Measurements from ENCODE around the gene NCOA1. TPM values are rescaled to one million over a fixed set of nuclear protein-coding genes. Genes with fewer than 3 reads are reported as not detected.
A peak's percentile ranks its signal among the peaks of the same experiment; 100 is the strongest.

The NCOA1 gene
- total RNA-seq, 3 donors from 2014 or later, result 23.9 to 36.9 (median 34.5) TPM

DNA sequence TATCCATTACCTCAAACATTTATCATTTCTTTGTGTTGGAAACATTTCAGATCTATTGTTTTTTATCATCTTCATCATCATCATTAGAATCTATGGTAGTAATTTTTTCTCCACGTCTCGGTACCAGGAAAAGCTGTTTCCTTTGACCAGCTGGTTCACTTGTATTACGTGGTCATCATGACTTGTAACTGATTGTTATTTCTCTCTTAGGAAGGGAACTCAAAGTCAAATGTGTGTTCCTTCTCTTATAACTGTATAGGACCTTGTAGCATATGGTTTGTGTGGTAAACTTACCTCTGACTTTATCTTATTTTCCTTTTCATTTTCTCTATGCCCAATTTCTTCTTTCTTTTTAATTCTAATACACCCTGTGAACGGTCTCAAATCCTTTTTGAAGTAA is 16.5 kb downstream of the NCOA1 start:
- peaks cover 77% of the 10 kb centered on the region for H3K4me1 Mint-ChIP-seq (ENCODE audit: low read depth)
- no peak for ATAC-seq
- no peaks in the 10 kb centered on the region for H3K9me3 Mint-ChIP-seq
- no peaks in the 10 kb centered on the region for H3K27me3 Mint-ChIP-seq (ENCODE audit: low read depth)
- H3K4me3 Mint-ChIP-seq, result no peak overlapping the region
- DNase-seq, result no peak
- H3K36me3 Mint-ChIP-seq (ENCODE audit: insufficient read depth), result peaks cover 3% of the 10 kb centered on the region

DNA sequence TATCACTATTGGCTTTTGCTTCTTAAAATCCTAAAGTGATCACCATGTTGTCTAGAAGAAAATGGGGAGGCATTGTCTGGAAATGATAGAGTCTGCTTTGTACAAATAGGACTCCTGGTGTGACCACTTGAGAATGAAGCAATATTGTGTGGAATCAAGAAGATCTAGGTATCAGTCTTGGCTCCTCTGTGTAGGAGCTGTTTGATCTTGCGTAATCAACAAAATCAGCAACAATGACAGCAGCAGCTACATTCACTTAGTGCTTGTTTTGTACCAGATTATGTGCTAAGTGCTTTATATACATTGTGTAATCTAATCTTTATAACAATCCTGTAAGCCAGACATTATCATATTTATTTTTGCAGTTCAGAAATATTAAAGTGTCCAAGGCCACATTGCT is 17.8 kb downstream of the NCOA1 start:
- no peaks in the 10 kb centered on the region for H3K27me3 Mint-ChIP-seq (ENCODE audit: low read depth)
- H3K9me3 Mint-ChIP-seq, result no peaks in the 10 kb centered on the region
- H3K36me3 Mint-ChIP-seq (ENCODE audit: insufficient read depth), result peaks cover 3% of the 10 kb centered on the region
- H3K4me1 Mint-ChIP-seq (ENCODE audit: low read depth), result peaks cover 77% of the 10 kb centered on the region
- H3K4me3 Mint-ChIP-seq, result no peak overlapping the region
- ATAC-seq, result peak in 1 of 2 donors; percentile 23
- DNase-seq, result no peak

DNA sequence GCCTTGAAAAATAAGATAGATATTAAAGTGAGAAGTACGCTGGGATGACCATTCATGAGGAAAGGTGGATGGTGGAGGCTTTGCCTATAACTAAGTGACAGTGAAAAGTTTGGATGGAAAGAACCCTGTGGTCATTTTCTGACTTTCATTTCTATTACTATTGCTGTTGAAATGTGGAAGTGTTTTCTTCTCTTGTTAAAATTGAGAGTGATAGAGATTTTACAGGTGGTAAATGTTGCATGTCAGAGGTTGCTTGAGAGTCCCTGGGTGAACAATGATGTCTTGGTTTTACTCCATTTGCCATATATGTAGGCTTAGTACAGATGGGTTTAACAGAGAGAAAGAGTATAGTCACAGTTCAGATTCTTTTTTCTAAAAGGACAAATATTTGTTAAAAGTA is 18.4 kb downstream of the NCOA1 start:
- no peak for DNase-seq
- Mint-ChIP-seq H3K4me3 (no peak overlapping the region), H3K9me3 (no peaks in the 10 kb centered on the region), H3K27me3 (ENCODE audit: low read depth) (no peaks in the 10 kb centered on the region), H3K4me1 (ENCODE audit: low read depth) (peaks cover 74% of the 10 kb centered on the region), H3K36me3 (ENCODE audit: insufficient read depth) (peaks cover 3% of the 10 kb centered on the region)
- ATAC-seq, result peak; percentile 45 to 52

DNA sequence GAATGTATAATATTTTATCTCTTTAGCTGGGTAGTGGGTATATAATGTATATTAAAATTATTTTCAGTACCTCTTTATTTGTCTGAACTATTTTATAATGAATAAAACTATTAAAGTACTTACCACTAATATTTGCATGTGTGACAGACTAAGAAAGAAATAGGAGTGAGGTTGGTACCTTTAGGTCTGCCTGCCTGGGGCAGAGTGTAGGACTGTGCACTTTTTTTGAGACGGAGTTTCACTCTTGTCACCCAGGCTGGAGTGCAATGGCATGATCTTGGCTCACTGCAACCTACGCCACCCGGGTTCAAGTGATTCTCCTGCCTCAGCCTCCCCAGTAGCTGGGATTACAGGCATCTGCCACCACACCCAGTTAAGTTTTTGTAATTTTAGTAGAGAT is 18.8 kb downstream of the NCOA1 start:
- DNase-seq (no peak), ATAC-seq (no peak)
- peaks cover 3% of the 10 kb centered on the region for H3K36me3 Mint-ChIP-seq (ENCODE audit: insufficient read depth)
- H3K4me3 Mint-ChIP-seq, result no peak overlapping the region
- no peaks in the 10 kb centered on the region for H3K27me3 Mint-ChIP-seq (ENCODE audit: low read depth)
- H3K4me1 Mint-ChIP-seq (ENCODE audit: low read depth), result peaks cover 78% of the 10 kb centered on the region
- H3K9me3 Mint-ChIP-seq, result no peaks in the 10 kb centered on the region

DNA sequence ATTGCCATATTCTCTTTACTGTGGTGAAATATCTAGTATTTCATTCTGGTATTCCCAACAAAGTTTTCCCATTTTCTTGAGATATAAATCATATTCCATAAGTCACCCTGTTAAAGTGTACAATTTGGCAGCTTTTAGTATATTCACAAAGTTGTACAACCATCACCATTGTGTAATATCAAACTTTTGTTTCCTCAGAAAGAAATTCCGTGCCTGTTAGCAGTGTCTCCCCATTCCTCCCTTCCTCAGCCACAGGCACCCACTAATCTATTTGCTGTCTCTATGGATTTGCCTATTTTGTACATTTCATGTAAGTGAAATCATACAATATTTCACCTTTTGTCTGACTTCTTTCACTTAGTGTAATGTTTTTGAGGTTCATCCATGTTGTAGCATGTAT is 19.7 kb downstream of the NCOA1 start:
- DNase-seq, result no peak
- Mint-ChIP-seq H3K4me3 (no peak overlapping the region), H3K36me3 (ENCODE audit: insufficient read depth) (no peaks in the 10 kb centered on the region), H3K27me3 (ENCODE audit: low read depth) (no peaks in the 10 kb centered on the region), H3K4me1 (ENCODE audit: low read depth) (peaks cover 79% of the 10 kb centered on the region), H3K9me3 (no peaks in the 10 kb centered on the region)
- no peak for ATAC-seq

DNA sequence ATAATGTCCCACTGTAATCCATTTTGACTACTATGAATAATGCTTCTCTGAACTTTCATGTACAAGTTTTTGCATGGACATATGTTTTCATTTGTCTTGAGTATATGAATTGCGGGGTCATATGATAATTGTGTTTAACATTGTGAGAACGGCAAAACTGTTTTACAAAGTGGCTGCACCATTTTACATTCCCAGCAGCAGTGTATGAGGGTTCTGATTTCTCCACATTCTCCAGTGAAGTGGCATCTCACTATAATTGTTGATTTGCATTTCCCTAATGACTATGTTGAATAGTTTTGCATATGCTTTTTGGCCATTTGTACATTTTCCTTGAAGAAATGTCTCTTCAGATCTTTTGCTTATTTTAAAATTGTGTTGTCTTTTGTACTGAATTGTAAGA is 20.1 kb downstream of the NCOA1 start:
- ATAC-seq, result no peak
- peaks cover 75% of the 10 kb centered on the region for H3K4me1 Mint-ChIP-seq (ENCODE audit: low read depth)
- H3K4me3 Mint-ChIP-seq, result no peak overlapping the region
- DNase-seq, result no peak
- no peaks in the 10 kb centered on the region for H3K27me3 Mint-ChIP-seq (ENCODE audit: low read depth)
- H3K36me3 Mint-ChIP-seq (ENCODE audit: insufficient read depth), result no peaks in the 10 kb centered on the region
- no peaks in the 10 kb centered on the region for H3K9me3 Mint-ChIP-seq

DNA sequence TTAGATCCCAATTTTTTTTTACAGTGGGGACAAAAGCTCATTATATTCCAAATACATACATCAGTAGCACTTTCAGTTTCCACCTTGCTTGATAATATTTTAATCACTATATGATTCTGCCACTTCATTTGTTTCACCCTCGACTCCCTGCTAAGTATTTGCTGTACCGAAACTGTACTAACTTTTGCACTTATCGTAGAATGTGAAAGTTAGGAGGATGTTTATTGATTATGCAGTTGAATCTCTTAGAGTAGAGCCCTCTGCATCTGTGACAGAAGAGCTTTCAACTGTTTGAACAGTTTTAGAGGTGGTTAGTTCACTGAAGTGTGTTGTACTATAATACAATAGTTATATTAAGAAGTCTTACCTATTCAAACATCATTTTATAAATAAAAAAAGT is 20.8 kb downstream of the NCOA1 start:
- Mint-ChIP-seq H3K4me1 (ENCODE audit: low read depth) (peaks cover 70% of the 10 kb centered on the region), H3K27me3 (ENCODE audit: low read depth) (no peaks in the 10 kb centered on the region), H3K4me3 (no peak overlapping the region), H3K9me3 (no peaks in the 10 kb centered on the region), H3K36me3 (ENCODE audit: insufficient read depth) (no peaks in the 10 kb centered on the region)
- DNase-seq (no peak), ATAC-seq (peak; percentile 72 to 74)

DNA sequence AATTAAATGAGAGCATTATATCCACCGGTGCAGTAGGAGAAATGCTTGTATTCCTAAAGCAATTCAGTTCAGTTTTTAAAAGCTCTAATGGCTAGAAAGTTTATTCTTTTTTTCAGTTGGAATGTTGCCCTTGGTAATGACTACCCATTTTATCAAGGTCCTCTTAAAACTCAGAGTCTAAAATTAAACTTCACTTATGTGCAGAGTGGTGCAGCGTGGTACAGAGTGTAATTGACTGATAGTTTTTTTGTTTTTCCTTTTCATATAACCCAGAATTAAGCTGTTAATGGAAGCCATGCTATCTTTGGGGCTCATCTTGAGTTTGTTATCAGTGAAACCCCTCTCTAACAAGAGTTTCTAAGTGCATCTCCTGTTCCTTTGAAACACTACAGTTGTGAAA is 21.4 kb downstream of the NCOA1 start:
- H3K4me1 Mint-ChIP-seq (ENCODE audit: low read depth), result peaks cover 69% of the 10 kb centered on the region

DNA sequence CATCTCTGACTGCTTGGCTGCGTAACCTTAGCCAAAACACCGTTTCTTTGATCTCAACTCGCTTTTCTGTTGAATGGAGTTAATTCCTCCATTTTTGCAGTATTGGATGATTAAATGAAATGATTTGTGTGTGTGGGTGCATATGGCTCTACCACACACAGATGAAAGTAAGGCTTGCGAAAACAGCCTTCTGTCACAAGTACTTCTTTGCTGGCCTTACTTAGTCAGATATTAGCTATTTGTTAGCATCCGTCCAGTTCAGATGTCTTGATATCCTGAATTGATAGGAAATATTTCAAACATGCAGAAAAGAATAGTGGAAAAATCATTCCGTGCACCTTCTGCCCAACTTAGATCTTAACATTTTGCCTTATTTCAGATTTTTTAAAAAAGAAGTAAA is 21.8 kb downstream of the NCOA1 start:
- peaks cover 67% of the 10 kb centered on the region for H3K4me1 Mint-ChIP-seq (ENCODE audit: low read depth)
- ATAC-seq (no peak), DNase-seq (no peak)
- H3K36me3 Mint-ChIP-seq (ENCODE audit: insufficient read depth), result no peaks in the 10 kb centered on the region
- no peak overlapping the region for H3K4me3 Mint-ChIP-seq
- H3K27me3 Mint-ChIP-seq (ENCODE audit: low read depth), result no peaks in the 10 kb centered on the region
- no peaks in the 10 kb centered on the region for H3K9me3 Mint-ChIP-seq

More for the DNA sequence above, 21.4 kb downstream of the NCOA1 start:
- H3K27me3 Mint-ChIP-seq (ENCODE audit: low read depth), result no peaks in the 10 kb centered on the region
- H3K36me3 Mint-ChIP-seq (ENCODE audit: insufficient read depth), result no peaks in the 10 kb centered on the region
- no peaks in the 10 kb centered on the region for H3K9me3 Mint-ChIP-seq
- DNase-seq, result no peak
- no peak overlapping the region for H3K4me3 Mint-ChIP-seq
- no peak for ATAC-seq

DNA sequence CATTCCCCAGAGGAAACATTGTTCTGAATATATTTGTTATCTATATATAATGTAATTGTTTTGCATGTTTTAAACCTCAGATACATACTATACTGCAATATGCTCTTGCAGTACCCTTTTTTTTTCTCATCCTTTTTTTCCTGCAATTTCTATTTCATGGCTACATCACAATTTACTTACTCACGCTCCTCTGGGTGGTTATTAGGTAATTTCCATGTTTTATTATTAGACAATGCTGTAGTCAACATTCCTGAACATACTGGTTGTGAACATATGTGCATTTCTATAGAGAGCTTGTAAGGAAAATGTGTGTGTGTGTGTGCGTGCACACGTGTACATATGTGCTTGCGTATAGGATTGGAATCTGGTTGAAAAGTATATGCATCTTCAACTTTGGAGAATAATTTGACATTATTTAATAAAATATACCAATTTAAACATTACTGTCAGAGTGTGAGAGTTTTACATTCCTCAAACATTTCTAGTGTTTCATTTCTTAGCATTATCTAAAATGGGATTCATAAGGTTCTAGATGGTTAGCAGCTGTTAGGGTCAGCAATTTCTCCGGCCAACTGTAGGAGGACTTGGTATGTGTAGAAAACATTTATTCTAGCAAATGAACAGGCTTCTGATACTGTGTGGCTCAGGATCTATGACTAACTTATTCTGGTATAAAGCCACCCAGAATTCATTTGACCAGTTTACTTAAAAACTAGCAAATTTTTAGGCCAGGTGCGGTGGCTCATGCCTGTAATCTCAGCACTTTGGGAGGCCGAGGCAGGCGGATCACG is 22.4 kb downstream of the NCOA1 start:
- H3K27me3 Mint-ChIP-seq (ENCODE audit: low read depth), result no peaks in the 10 kb centered on the region
- H3K9me3 Mint-ChIP-seq, result no peaks in the 10 kb centered on the region
- no peaks in the 10 kb centered on the region for H3K36me3 Mint-ChIP-seq (ENCODE audit: insufficient read depth)
- H3K4me3 Mint-ChIP-seq, result no peak overlapping the region
- DNase-seq, result no peak
- ATAC-seq, result no peak
- H3K4me1 Mint-ChIP-seq (ENCODE audit: low read depth), result peaks cover 61% of the 10 kb centered on the region

DNA sequence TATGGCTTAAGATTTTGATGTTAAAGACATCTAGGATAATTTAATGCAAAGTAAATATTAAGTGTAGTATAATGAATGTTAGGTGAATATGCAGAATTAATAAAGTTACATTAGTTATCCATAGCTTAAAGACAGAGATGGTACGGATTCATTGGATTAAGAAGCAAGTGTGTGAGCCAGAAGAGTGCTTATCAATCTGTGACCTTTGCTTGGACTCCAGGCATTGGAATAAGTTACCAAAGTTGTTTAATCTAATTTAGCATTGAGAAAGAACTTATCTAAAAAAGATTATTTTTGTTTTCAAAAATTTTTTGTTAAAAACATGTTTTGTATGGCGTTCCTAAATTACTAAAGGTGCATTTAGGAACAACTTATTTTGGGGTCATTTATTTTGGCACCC is 23.8 kb downstream of the NCOA1 start:
- ATAC-seq, result no peak
- Mint-ChIP-seq H3K4me1 (ENCODE audit: low read depth) (peaks cover 57% of the 10 kb centered on the region), H3K9me3 (peaks cover 5% of the 10 kb centered on the region), H3K36me3 (ENCODE audit: insufficient read depth) (peaks cover 8% of the 10 kb centered on the region), H3K27me3 (ENCODE audit: low read depth) (no peaks in the 10 kb centered on the region), H3K4me3 (no peak overlapping the region)
- no peak for DNase-seq

DNA sequence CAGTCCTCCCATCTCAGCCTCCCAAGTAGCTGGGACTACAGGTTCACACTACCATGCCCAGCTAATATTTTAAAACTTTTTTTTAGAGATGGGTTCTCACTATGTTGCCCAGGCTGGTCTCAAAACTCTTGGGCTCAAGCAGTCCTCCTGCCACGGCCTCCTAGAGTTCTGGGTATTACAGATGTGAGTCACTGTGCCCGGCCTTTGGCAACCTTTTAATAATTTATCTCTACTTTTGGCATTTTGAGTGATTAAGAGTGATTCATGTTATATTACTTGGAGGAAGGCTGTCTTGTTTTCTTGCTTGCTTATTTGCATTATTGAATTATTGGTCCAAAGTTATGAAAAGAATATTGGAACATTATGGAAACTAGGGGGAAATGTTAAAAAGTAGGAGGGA is 24.3 kb downstream of the NCOA1 start:
- no peak for DNase-seq
- H3K36me3 Mint-ChIP-seq (ENCODE audit: insufficient read depth), result peaks cover 8% of the 10 kb centered on the region
- peaks cover 56% of the 10 kb centered on the region for H3K4me1 Mint-ChIP-seq (ENCODE audit: low read depth)
- H3K9me3 Mint-ChIP-seq, result peaks cover 5% of the 10 kb centered on the region
- no peak for ATAC-seq
- no peaks in the 10 kb centered on the region for H3K27me3 Mint-ChIP-seq (ENCODE audit: low read depth)
- no peak overlapping the region for H3K4me3 Mint-ChIP-seq

DNA sequence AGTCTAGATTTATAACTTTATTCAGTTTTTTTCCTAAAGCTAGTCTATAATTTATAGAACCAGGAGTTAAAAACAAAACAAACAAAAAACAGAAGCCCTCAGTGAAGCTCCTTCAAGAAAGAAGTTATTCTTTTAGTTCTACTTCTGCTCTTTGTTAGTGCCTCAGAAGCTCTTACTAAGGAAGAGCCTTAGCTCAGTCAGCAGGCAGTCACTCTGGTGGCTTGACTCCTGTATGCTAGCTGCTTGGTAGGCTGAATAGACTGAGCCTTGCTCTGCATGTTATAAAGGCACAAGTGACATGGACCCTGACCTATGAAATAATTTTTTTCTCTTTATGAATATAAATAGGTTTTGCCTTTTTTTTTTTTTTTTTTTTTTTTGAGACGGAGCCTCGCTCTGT is 24.8 kb downstream of the NCOA1 start:
- DNase-seq (no peak), ATAC-seq (no peak)
- Mint-ChIP-seq H3K36me3 (ENCODE audit: insufficient read depth) (peaks cover 8% of the 10 kb centered on the region), H3K27me3 (ENCODE audit: low read depth) (no peaks in the 10 kb centered on the region), H3K4me1 (ENCODE audit: low read depth) (peaks cover 57% of the 10 kb centered on the region), H3K9me3 (peaks cover 5% of the 10 kb centered on the region), H3K4me3 (no peak overlapping the region)

DNA sequence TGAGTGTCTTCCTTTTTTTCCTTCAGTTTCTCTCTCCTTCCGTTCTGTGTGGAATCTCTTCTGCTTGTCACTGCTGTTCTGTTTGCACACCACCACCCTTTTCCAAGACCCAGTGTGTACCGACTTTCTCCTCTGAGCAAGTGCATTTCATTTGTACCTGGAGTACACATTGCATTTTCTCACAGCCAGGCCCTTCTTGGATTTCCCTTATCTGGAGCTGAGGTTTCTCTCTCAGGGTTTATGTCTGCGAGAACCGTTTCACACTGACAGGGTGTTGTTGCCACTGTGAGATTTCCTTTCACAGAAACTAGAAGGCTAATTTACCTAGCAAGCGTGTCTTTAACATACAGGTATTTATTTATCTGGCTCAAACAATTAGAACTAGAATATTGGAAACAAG is 26.2 kb downstream of the NCOA1 start:
- Mint-ChIP-seq H3K4me3 (no peak overlapping the region), H3K9me3 (peaks cover 6% of the 10 kb centered on the region), H3K4me1 (ENCODE audit: low read depth) (peaks cover 57% of the 10 kb centered on the region), H3K36me3 (ENCODE audit: insufficient read depth) (peaks cover 9% of the 10 kb centered on the region), H3K27me3 (ENCODE audit: low read depth) (no peaks in the 10 kb centered on the region)
- no peak for ATAC-seq
- DNase-seq, result no peak

DNA sequence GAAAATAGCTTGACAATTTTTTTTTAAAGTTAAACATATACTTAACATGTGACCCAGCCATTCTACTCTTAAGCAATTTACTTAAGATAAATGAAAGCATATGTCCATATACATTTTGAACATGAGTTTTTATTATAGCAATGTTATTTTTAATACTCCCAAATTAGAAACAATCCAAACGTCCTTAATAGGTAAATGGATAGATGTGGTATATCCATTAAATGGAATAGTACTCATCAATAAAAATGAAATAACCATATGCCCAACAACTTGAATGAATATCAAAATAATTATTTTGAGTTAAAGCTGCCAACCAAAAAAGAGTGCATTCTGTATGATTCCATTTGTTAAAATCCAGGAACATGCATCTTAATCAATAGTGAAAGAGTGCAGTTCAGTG is 29.1 kb downstream of the NCOA1 start:
- Mint-ChIP-seq H3K27me3 (ENCODE audit: low read depth) (no peaks in the 10 kb centered on the region), H3K4me3 (no peak overlapping the region), H3K9me3 (peaks cover 7% of the 10 kb centered on the region), H3K36me3 (ENCODE audit: insufficient read depth) (peaks cover 15% of the 10 kb centered on the region), H3K4me1 (ENCODE audit: low read depth) (peaks cover 51% of the 10 kb centered on the region)
- DNase-seq (no peak), ATAC-seq (no peak)
